Limb (tissue), 2 donors: Measurements from ENCODE around the gene MSLN.
A peak's percentile ranks its signal among the peaks of the same experiment; 100 is the strongest.
"Not testable (repeated sequence)": the region's sequence is repeated elsewhere in the genome, so short reads cannot be mapped to it uniquely, and the experiment has no call there.

ENCODE experiments used
- DNase-seq, 2 donors: peaks; one replicate each; pipeline ENCODE4 v3.0.0-alpha.2; 2016; ENCODE audit errors: extremely low spot score in 2 of 2

The MSLN gene

GRCh38 chr16:734208-734980, 26.1 kb upstream of the MSLN start:
- no peak for DNase-seq

- DNase-seq, result no peak
Measured at GRCh38 chr16:734981-735881, 25.3 kb upstream of the MSLN start.

- DNase-seq, result no peak
Measured at GRCh38 chr16:735982-736453, 24.5 kb upstream of the MSLN start.

GRCh38 chr16:736936-737481, 23.5 kb upstream of the MSLN start:
- no peak for DNase-seq

- no peak for DNase-seq
Measured at GRCh38 chr16:739560-740458, 20.7 kb upstream of the MSLN start.

- DNase-seq, result no peak
Measured at GRCh38 chr16:740459-740763, 20.1 kb upstream of the MSLN start.

GRCh38 chr16:740764-741505, 19.6 kb upstream of the MSLN start, which contains the start of gene CIAO3:
TSS of gene CIAO3 (minus strand) at chr16:740997. CDS start at chr16:740985, 12 bp downstream.
- DNase-seq, result peak; percentile 79 to 94

GRCh38 chr16:741986-742629, 18.4 kb upstream of the MSLN start:
- DNase-seq, result no peak

GRCh38 chr16:742894-743293, 17.6 kb upstream of the MSLN start:
- DNase-seq, result not testable (repeated sequence)

- DNase-seq, result no peak
Measured at GRCh38 chr16:743794-744500, 16.6 kb upstream of the MSLN start.

- no peak for DNase-seq
Measured at GRCh38 chr16:745739-746138, 14.8 kb upstream of the MSLN start.

- no peak for DNase-seq
Measured at GRCh38 chr16:746637-747036, 13.9 kb upstream of the MSLN start.

GRCh38 chr16:747978-748746, 12.4 kb upstream of the MSLN start:
- no peak for DNase-seq

- no peak for DNase-seq
Measured at GRCh38 chr16:749010-749409, 11.5 kb upstream of the MSLN start.

GRCh38 chr16:750485-750884, 10.0 kb upstream of the MSLN start:
- DNase-seq, result no peak

- no peak for DNase-seq
Measured at GRCh38 chr16:751152-752006, 9.2 kb upstream of the MSLN start.

GRCh38 chr16:752007-752312, 8.6 kb upstream of the MSLN start:
- no peak for DNase-seq

GRCh38 chr16:754121-754607, 6.4 kb upstream of the MSLN start:
- not testable (repeated sequence) for DNase-seq
